Activated CD8-positive, alpha-beta memory T cell treated with anti-CD3 and anti-CD28 coated beads for 48 hours (primary cell): ENCODE data around the gene UROS.

Experiments
- DNase-seq, 3 experiments: peaks; one replicate each; pipeline ENCODE4 v3.0.0-alpha.2; 2020; ENCODE audit warnings: low read depth in 2 of 3, low spot score in 2 of 3

Gene UROS

GRCh38 chr10:125795128-125795527, 27.9 kb downstream of the UROS start:
- DNase-seq: no peak

- DNase-seq: no peak
Measured at GRCh38 chr10:125792342-125793300, 30.4 kb downstream of the UROS start.

GRCh38 chr10:125788156-125789034, 34.7 kb downstream of the UROS start:
- DNase-seq: no peak

- DNase-seq: no peak
Measured at GRCh38 chr10:125785791-125786190, 37.3 kb downstream of the UROS start.

GRCh38 chr10:125783957-125784356, 39.1 kb downstream of the UROS start:
- no peak for DNase-seq

GRCh38 chr10:125783408-125783807, 39.6 kb downstream of the UROS start:
- no peak for DNase-seq

- no peak for DNase-seq
Measured at GRCh38 chr10:125782616-125783015, 40.4 kb downstream of the UROS start.

GRCh38 chr10:125782054-125782453, 41.0 kb downstream of the UROS start:
- DNase-seq: no peak

GRCh38 chr10:125781374-125781773, 41.7 kb downstream of the UROS start:
- no peak for DNase-seq

GRCh38 chr10:125779403-125780327, 43.4 kb downstream of the UROS start:
- DNase-seq: no peak

GRCh38 chr10:125778556-125778955, 44.5 kb downstream of the UROS start:
- no peak for DNase-seq

GRCh38 chr10:125777806-125778205, 45.3 kb downstream of the UROS start:
- DNase-seq: no peak

GRCh38 chr10:125775491-125776106, 47.5 kb downstream of the UROS start, which contains the start of gene MMP21:
TSS of gene MMP21 (minus strand) at chr10:125775821. CDS start at chr10:125775821, 0 bp downstream.
- no peak for DNase-seq

GRCh38 chr10:125774581-125775191, 48.4 kb downstream of the UROS start:
- no peak for DNase-seq

GRCh38 chr10:125773687-125774543, 49.1 kb downstream of the UROS start:
- no peak for DNase-seq

- no peak for DNase-seq
Measured at GRCh38 chr10:125772864-125773180, 50.2 kb downstream of the UROS start.

GRCh38 chr10:125772112-125772863, 50.8 kb downstream of the UROS start:
- DNase-seq: no peak

GRCh38 chr10:125770844-125771243, 52.2 kb downstream of the UROS start:
- DNase-seq: no peak
